OCI-M2 (cell line): ENCODE results near the gene TTLL11.

Source experiments
- DNase-seq: peaks from one replicate; lab custom pipeline; 2025; ENCODE audit not compliant: unreplicated experiment; lab: John Stamatoyannopoulos, UW

Gene TTLL11

DNA sequence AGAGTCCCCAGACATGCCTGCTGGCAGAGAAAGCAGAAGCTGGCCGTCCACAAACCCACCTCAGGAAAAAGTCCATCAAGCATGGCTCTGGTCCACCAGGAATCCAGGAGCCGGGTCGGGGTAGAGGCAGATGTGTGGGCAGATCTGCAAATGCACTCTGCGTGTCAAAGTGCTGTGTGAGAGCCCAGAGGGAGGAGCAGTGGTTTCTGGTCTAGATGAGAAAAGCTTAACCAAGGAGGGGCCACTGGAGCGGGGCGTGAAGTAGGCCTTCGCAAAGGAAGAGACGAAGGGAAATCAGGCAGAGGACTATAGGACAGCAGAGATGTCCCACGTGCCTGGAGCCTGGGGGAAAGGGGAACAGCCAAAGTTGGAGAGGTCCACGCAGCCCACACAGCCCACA is 40.0 kb downstream of the TTLL11 start:
- DNase-seq = no peak

DNA sequence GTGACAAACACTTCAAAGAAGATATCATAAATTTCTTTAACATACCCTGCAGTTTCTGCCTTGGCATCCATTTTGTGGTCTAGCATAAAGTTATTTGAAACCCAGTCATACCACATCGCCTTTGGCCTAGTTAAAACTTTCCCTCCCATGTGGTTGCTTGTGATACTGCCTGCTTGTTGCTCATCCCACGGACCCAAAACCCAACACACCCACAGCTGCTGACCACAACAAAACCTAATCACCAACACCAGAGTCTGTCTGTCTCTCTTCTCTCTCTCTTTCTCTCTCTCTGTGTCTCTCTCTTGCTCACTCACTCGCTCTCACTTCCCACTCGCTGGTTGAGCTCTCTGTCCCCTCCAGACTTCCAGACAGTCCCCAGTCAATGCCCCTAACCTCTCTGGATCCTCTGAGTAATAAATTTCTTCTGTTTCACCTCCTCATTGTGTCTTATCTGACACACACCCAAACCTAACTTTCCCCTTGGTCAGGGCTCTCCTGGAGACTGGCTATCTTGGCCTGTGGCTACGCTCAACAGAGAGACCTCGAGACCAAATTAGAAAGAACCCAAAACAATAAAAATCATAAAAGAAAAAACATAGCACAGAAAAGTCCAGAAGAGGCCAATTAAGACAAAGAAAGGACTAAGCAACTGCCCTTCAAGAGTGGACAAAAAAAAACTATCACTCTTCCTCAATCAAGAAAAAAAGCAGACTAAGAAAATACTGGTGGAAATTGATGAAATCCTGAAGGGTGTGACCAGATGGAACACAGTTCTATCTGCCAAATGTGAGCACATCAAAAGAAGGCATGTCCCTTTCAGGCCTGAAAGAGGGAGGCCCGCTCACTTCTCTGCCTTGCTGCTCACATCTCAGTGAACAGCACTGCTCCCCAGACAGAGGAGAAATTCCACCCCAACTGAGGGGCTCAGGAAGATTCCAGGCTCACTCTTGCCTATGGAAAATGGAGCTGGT is 41.5 kb downstream of the TTLL11 start:
- peak; percentile 54 for DNase-seq

DNA sequence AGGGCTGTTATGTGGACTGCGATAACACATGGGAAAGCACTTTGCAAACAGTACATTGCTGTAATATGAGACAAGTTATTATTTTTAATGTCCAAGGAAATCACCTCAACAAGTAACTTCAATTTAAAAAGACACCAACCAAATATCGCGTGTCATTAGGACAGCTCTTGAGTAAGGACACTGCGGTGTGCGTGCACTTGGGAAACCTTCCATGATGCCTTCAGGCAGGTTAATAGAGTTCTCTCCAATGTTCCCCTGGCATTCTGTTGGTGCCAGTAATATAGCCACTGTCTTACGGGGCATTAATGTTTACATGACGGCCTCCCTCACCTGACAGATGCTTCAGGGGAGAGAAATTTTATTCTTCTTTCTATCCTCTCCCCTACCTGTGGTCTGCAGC is 42.9 kb downstream of the TTLL11 start:
- no peak for DNase-seq

DNA sequence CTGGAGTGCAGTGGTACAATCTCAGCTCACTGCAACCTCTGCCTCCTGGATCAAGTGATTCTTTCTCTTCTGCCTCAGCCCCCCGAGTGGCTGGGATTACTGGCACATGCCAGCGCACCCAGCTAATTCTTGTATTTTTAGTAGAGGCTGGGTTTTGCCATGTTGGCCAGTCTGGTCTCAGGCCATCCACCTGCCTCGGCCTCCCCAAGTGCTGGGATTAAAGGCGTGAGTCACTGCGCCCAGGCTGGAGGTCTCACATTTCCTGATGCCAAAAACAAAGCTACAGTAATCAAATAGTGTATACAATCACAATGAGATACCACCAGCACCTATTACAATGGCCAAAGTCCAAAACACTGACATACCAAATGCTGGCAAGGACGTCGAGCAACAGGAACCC is 51.1 kb downstream of the TTLL11 start:
- no peak for DNase-seq

DNA sequence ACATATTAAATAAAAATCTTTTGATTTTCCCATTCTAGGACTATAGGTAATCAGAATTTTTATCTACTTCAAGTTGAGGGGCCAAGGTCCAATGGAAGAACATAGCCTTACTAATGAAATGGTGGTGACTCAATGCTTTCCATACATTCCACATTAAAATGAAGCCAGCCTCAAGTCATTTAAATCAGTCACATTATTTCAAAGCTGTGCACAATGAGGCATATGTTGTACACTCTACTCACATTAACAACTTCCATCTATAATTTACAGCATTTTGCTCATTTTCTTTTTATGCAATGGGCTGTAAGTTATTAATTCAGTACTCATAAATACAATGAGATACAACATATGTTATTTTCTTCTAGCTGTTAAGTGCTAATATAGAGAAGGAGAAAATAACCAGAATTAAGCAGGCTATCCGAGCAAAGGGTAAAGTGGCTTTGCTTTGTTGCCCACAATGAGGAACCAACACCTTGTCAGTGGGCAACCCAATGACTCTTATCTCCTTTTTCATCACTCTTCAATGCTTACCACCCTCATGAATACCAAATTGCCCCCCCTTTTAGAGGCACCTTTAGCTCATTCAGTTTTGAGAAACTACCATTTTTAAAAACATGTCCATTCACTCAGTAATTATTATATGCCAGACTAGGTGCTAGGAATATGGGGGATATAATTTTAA is 52.4 kb downstream of the TTLL11 start:
- DNase-seq = no peak

DNA sequence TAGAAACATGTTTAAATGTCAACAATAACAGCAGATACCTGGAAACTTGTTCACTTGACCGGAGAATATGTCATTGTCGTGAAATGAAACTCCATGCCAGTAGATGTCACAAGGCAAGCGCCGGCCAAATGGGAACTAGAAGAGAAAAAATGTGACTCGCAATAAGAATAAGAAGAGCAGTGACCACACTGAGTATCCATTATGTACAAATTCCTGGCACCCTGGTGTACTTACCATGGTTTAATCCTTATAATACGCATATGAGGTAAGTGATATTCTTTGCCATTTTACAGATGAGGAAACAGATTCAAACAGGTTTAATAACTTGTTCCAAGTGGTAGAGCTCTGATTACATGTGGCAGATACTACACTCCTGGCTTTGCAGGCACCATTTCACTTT is 53.9 kb downstream of the TTLL11 start:
- no peak for DNase-seq

DNA sequence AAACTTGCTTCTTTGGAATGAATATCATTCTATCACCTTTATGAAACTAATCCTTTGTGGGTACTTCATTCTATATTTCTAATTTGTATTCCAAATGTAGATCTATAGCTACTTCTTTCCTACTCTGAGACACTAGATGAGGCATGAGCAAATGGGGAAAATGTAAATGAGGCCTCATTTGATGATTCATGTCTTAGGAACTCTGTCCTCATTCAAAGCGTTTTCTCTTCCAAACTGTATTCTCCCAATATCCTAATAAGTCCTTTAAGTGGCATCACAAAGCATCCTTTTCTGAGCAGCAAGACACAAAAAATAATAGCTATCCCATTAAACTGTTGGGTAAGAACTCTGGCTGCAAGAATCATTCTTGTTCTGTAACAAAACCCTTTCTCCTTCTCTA is 56.1 kb downstream of the TTLL11 start:
- DNase-seq = no peak

DNA sequence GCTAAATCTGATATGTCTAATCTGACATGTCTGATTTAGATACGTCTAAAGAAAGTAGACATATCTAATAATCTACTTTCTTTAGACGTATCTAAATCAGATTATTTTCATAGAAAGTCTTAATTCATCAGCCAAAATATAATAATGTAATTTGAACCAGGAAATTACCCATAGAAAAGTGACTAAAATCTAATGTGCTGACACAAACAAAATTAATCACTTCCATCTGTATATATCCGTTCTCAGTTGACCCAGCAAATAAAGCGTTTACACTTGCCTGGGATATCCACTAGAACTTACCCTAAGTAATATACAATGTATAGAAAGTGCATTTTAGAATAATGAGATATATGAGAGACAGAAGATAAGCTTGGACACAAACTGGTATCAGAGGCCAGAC is 56.7 kb downstream of the TTLL11 start:
- no peak for DNase-seq

DNA sequence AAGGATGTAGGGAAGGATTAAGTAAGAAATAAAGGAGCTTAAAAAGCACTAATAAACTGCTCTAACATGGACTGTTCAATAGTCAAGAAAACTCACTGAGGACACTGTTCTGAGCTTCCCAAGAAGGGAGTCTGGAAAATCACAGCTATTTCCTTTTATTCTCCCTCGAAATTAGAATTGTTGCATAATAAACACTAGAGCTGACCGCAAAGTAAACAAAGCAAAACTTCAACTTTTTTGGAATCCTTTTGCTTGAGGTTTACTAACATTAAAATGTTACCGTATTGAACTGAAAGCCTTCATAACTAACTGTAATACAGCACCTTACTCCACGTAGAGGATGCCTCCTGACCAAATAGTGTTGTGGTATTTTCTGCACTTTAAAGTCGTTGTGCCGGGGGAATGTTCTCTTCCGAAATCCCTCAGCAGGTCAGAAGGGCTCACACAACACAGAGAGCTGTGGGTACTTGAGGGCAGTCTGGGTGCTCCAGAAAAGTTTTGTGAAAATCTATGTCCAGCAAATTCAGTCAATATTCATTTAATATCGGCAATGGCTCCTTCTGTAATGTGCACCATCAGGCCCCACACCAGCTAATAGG is 59.2 kb downstream of the TTLL11 start:
- no peak for DNase-seq

DNA sequence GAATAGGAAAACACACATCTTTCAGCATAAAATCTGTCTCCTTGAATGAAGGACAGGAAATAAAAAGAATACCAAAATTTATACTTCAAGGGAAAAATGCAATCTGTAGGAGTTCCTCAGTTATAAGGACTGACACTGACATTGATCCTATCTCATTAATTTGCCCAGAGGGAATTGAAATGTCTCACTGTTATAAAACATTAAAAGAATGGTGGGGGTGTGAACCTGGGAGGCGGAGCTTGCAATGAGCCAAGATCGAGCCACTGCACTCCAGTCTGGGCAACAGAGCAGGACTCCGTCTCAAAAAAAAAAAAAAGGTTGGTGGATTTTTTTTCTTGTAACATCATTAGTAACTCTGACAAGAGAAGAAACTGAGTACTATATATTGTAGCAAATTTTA is 60.8 kb downstream of the TTLL11 start:
- DNase-seq = no peak

DNA sequence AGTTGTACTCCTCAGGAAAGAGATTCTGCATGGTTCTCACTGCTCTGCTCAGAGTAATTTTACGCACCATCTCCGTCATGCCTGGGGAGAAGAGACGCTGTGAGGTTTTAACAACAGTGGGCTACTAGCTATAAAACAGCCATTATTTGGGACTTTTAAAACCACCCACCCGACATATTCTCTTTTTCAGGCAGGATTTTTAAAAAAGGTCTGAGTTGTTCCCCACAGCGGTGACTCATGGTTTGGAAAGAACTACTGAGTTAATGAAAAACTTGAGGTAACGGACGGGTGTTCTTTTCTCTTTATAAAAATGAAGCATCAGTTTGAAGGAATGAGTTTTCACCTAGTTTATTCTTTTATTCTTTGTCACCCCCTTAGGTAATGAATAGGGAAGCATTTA is 61.3 kb downstream of the TTLL11 start:
- DNase-seq = no peak

DNA sequence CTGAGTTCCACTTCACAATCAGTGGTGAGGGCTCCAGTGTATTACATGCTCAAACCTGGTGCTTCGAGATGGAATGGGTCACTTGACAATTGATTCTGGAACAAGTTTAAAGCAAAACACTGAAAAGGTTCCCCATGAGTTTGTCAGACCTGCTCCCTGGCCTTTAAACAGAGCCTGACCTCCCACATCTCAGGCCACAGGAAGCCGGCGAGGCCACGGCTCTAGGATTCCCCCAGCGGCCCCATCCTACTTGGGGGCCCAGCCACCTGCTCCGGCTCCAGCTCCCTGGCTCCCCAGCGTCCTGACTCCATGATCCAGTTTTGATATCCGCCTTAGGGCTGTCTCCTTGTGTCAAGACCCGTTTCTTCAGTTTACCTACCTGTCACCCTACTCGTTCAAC is 62.0 kb downstream of the TTLL11 start:
- no peak for DNase-seq

DNA sequence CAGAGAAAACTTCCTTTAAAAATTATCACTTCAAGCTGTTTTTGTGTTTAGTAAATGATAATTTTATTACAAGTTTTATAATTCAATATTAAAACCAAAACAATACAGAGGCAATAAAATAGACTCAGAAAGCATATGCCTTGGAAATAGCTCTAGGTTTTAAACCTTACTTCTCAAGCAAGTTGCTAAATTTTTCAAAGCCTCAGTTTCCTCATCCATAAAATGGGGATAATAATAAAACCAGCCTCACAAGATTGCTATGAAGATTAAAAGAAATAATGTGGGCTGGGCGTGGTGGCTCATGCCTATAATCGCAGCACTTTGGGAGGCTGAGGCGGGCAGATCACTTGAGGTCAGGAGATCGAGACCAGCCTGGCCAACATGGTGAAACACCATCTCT is 62.8 kb downstream of the TTLL11 start:
- no peak for DNase-seq

DNA sequence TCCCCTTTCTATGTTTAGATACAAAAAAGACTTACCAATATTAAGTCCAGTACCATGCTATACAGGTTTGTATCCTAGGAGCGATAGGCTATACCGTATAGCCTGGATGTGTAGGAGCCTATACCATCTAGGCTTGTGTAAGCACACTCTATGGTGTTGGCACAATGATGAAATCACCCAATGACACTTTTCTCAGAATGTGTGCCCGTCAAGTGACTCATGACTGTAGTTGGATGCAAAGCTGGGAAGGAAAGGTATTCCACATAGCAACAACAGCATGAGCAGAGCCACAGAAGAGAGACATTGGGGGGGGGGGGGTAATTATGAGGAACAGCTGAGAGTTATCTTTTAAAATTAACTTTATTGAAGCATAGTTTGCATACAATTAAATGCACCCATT is 63.2 kb downstream of the TTLL11 start:
- no peak for DNase-seq

DNA sequence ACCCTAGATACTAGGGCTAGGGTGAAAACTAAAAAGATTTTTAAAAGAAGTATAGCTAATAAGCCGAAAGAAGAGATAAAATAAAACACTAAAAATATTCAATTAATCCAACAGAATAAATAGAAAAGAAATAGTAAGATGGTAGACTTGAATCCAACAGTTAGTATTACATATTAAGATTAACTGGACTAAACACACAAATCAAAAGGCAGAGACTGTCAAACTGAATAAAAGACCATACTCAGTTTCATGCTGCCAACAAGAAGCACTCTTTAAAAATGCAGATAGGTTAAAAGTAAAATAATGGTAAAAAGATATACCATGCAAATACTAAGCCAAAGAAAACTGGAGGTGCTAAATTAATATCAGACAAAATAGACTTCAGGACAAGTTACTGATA is 65.0 kb downstream of the TTLL11 start:
- no peak for DNase-seq

DNA sequence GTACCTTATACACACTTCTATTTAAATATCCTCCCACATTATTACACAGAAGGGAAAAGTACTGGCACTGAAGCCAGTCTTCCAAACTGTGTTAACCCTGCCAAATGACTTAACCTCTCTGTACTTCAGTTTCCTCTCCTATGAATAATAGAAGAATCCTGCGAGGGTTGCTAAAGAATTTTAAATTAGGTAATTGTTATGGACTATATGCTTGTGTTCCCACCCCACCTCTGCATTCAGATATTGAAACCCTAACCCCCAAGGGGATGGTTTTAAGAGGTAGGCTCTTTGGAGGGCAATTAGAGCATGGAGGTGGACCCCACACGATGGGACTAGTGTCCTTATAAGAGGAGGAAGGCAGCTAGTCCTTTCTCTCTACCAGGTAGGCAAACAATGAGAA is 72.7 kb downstream of the TTLL11 start:
- DNase-seq = no peak

DNA sequence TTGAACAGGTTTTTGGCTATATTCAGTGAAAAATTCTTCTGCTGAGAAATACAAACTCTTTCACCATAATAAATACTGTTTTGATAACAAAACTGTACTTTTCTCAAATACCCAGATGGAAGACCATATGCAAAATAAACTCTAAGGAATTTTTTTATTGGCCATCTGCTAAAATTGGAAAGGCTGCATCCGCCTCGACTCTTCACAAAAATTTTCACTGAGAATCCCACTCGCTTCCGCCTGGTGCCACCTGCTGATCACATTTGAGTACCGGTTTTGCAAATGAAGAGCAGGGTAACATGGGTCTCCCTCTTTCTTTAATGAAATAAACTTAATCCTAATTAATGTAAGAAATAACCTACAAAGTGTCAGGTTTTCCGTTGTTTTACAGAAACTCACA is 76.4 kb downstream of the TTLL11 start:
- no peak for DNase-seq

DNA sequence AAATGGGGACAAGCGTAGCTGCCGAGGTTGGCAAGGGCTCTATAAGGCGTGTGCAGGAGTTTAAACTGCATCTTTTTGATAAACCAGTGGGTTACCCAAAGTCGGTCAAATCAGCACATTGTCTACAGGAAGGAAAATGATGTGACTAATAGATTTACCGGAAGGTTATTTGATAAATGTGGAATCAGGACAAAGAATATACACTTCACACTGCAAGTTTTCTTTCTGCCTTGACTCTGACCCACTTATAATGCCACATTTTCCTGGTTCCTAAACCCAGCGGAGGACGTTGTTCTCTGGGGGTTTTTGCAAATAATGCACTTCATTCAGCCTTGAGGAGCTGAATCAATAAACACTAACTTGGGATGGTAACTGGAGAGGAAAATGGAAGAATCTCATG is 76.8 kb downstream of the TTLL11 start:
- DNase-seq = no peak

DNA sequence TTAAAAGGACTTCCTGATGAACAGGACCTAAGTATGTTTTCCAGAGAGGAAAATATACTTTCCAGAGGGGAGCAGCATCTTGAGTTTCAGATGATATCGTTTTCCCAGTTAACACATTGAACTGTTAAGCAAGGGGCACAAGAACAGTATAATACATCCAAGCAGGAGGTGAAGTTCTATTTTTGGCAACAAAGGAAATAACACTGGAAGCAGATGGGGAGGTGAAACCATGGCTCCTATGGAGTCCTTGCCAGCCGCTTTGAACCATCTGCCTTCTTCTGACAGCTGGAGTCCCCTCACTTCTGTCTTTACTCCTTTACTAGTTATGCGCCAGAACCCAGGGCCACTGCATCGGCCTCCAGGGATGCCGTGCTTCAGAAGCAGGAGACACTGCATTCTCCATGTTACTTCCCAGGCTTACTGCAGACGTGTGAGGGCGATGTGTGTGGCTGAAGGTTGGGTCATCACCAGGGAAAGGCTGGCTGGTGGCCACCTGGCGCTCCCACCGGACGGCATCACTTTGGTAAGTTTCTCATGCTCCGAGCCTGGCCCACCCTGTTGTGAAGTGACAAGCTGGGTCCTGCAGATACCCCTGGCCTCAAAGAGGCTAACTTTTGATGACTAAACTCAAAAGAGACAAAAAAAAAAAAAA is 77.8 kb downstream of the TTLL11 start:
- DNase-seq = no peak

DNA sequence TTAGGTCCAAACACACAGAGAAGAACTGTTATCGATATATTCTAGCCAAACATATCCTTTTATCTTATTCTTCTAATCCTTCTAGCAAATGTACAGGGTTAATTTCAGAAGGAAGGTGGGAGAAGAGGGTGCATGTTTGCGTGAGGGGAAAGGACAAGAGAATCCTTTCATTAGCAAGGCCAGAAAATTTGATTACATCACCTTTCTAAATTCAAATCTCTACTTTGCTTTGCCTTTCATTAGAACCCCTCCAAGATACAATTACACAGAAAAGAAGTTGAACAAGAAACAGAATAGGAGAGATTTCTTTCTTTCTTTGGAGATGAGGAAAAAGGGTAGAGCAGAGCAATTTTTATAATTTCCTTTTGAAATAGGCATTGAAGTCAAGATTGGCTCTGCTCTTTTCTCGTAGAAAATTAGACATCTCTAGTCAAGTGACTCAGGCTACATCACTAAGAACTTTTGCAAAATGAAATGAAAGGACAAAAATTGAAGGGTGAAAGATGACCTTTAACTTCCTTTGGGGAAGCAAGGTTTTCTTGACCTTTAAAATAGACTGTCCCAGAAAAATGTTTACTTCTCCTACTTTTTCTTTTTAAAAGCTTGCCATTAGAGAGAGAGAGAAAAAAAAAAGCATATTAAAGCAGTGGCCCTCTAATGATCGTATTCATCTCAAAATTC is 81.2 kb downstream of the TTLL11 start:
- no peak for DNase-seq

DNA sequence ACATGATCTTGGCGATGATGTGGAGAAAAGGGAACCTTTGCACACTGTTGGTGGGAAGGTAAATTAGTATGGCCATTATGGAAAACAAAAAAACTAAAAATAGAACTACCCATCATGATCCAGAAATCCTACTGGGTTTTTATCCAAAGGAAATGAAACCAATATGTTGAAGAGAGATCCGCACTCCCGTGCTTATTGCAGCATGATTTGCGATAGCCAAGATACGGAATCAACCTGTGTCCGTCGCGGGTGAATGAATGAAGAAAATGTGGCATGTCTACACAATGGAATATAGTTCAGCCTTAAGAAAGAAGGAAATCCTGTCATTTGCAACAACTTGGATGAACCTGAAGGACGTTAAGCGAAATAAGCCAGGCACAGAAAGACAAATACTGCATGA is 84.5 kb downstream of the TTLL11 start:
- no peak for DNase-seq
